K562 (cell line): ENCODE measurements around the gene CRAMP1. TPM values are rescaled to one million over a fixed set of nuclear protein-coding genes. Genes with fewer than 3 reads are reported as not detected.

ENCODE experiments used
- ETS2 ChIP-seq: IDR thresholded peaks from 2 replicates; pipeline ENCODE4 v1.6.1; 2016; ENCODE audit warnings: borderline replicate concordance, missing genetic modification characterization, mild to moderate bottlenecking, moderate library complexity, missing compliant biosample characterization; ENCODE audit not compliant: poor library complexity, severe bottlenecking
- HLTF ChIP-seq: fragments of 450-650 bp; IDR thresholded peaks from 2 replicates; pipeline ENCODE4 v1.6.1; 2016
- MTA1 ChIP-seq: fragments of 450-650 bp; IDR thresholded peaks from 2 replicates; pipeline ENCODE4 v1.6.1; 2017; ENCODE audit warnings: borderline replicate concordance
- NFRKB ChIP-seq: fragments of 450-650 bp; IDR thresholded peaks from 2 replicates; pipeline ENCODE4 v1.6.1; 2016; ENCODE audit warnings: low read depth
- PTBP1 ChIP-seq: fragments of 200-400 bp; formaldehyde crosslinking; IDR thresholded peaks from 2 replicates; pipeline ENCODE4 v1.6.1; 2017; ENCODE audit warnings: low read depth, low read length
- RBM22 ChIP-seq: fragments of 200-400 bp; formaldehyde crosslinking; IDR thresholded peaks from 2 replicates; pipeline ENCODE4 v1.6.1; 2018; ENCODE audit warnings: low read length, low read depth; ENCODE audit not compliant: poor library complexity, severe bottlenecking
- SRSF1 ChIP-seq: fragments of 200-400 bp; formaldehyde crosslinking; IDR thresholded peaks from 2 replicates; pipeline ENCODE4 v1.6.1; 2017; ENCODE audit warnings: mild to moderate bottlenecking, low read depth, low read length, moderate library complexity
- ZC3H8 ChIP-seq: fragments of 450-650 bp; IDR thresholded peaks from 2 replicates; pipeline ENCODE4 v1.6.1; 2017
- ZNF780A ChIP-seq: fragments of 250-450 bp; sonication (Bioruptor Pico); IDR thresholded peaks from 2 replicates; pipeline ENCODE4 v1.5.0; 2021; ENCODE audit warnings: mild to moderate bottlenecking
- polyA plus RNA-seq, 8 experiments: library from polyadenylated mRNA; depleted of rRNA in 4 of 8; stranded (reverse) in 5 of 8; unstranded in 3 of 8; fragments of >200 nt; fragmentation: Nextera tagmentation in 2 of 8; fragmentation: Illumina TruSeq in 1 of 8; extraction: Ambion mirVana in 2 of 8; extraction: Trizol in 1 of 8; gene quantifications; 2 replicates each; pipeline versions ENCODE4 v1.2.1 to v1.2.3, GENCODE V29; 2011 to 2014; ENCODE audit warnings: inconsistent platforms in 1 of 8, missing spikeins in 1 of 8
- total RNA-seq, 7 experiments: library from RNA; depleted of rRNA in 6 of 7; stranded (reverse); fragments of >200 nt in 6 of 7; fragmentation: Illumina TruSeq in 2 of 7; extraction: Trizol in 2 of 7; gene quantifications; 2 replicates each; pipeline versions ENCODE4 v1.2.1 to v1.2.3, GENCODE V29; 2011 to 2021; ENCODE audit warnings: low replicate concordance in 1 of 7
- TF ChIP-seq, protein P1 (sequence below), 2 experiments: fragments of 450-650 bp; IDR thresholded peaks; 2 replicates each; pipeline ENCODE4 v1.6.1; 2016; ENCODE audit warnings: mild to moderate bottlenecking in 2 of 2, borderline replicate concordance in 1 of 2, low read depth in 1 of 2, moderate library complexity in 1 of 2
- TF ChIP-seq, protein P2 (sequence below): sonication (generic); IDR thresholded peaks from 2 replicates; pipeline ENCODE4 v1.6.1; 2016
- TF ChIP-seq, protein P3 (sequence below): fragments of 450-650 bp; IDR thresholded peaks from 2 replicates; pipeline ENCODE4 v1.6.1; 2017; ENCODE audit warnings: antibody characterized with exemption, mild to moderate bottlenecking
- TF ChIP-seq, protein P4 (sequence below): fragments of 250-450 bp; sonication (Bioruptor Pico); IDR thresholded peaks from 2 replicates; pipeline ENCODE4 v1.8.0; 2022; ENCODE audit warnings: moderate library complexity, mild to moderate bottlenecking, inconsistent platforms

The CRAMP1 gene
- total and polyA plus RNA-seq, 9 of the 15 experiments (the other 6 are each of a cell fraction or from before 2014, with no cell fraction given), result 0.52 to 20.8 (median 7.5) TPM

DNA sequence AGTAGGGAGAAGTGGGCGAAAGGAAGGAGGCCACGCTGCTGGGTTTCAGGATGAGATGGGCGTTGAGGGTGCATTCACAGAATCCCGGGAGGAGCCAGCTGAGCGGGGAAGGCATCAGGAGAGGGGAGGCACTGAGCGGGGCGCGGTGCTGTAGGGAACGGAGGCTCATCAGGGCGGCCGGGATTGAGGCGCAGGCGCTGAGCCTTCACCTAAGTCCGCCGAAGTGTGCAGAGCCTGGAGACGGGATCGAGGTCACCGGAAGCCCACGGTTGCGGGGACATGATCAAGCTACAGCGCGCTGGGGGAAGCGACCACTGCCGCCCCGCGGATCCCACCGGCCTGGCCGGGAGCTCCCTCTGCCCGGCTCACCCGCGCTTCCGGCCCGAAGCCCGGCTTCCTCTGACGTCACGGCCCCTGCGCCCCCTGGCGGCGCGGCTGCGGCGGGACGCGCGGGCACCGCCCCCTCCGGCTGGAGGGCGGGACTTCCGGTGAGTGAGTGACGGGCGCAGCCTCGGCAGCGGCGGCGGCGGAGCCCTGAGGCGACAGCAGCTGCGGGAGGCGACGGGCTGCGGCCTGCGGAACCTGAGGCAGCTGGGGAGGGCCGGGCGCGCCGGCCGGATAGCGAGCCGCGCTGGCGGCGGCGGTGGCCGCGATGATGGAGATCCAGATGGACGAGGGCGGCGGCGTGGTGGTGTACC lies 93.7 kb downstream of the CRAMP1 start, which contains the start of gene MAPK8IP3 (continued):
- TF ChIP-seq, protein P1, sequence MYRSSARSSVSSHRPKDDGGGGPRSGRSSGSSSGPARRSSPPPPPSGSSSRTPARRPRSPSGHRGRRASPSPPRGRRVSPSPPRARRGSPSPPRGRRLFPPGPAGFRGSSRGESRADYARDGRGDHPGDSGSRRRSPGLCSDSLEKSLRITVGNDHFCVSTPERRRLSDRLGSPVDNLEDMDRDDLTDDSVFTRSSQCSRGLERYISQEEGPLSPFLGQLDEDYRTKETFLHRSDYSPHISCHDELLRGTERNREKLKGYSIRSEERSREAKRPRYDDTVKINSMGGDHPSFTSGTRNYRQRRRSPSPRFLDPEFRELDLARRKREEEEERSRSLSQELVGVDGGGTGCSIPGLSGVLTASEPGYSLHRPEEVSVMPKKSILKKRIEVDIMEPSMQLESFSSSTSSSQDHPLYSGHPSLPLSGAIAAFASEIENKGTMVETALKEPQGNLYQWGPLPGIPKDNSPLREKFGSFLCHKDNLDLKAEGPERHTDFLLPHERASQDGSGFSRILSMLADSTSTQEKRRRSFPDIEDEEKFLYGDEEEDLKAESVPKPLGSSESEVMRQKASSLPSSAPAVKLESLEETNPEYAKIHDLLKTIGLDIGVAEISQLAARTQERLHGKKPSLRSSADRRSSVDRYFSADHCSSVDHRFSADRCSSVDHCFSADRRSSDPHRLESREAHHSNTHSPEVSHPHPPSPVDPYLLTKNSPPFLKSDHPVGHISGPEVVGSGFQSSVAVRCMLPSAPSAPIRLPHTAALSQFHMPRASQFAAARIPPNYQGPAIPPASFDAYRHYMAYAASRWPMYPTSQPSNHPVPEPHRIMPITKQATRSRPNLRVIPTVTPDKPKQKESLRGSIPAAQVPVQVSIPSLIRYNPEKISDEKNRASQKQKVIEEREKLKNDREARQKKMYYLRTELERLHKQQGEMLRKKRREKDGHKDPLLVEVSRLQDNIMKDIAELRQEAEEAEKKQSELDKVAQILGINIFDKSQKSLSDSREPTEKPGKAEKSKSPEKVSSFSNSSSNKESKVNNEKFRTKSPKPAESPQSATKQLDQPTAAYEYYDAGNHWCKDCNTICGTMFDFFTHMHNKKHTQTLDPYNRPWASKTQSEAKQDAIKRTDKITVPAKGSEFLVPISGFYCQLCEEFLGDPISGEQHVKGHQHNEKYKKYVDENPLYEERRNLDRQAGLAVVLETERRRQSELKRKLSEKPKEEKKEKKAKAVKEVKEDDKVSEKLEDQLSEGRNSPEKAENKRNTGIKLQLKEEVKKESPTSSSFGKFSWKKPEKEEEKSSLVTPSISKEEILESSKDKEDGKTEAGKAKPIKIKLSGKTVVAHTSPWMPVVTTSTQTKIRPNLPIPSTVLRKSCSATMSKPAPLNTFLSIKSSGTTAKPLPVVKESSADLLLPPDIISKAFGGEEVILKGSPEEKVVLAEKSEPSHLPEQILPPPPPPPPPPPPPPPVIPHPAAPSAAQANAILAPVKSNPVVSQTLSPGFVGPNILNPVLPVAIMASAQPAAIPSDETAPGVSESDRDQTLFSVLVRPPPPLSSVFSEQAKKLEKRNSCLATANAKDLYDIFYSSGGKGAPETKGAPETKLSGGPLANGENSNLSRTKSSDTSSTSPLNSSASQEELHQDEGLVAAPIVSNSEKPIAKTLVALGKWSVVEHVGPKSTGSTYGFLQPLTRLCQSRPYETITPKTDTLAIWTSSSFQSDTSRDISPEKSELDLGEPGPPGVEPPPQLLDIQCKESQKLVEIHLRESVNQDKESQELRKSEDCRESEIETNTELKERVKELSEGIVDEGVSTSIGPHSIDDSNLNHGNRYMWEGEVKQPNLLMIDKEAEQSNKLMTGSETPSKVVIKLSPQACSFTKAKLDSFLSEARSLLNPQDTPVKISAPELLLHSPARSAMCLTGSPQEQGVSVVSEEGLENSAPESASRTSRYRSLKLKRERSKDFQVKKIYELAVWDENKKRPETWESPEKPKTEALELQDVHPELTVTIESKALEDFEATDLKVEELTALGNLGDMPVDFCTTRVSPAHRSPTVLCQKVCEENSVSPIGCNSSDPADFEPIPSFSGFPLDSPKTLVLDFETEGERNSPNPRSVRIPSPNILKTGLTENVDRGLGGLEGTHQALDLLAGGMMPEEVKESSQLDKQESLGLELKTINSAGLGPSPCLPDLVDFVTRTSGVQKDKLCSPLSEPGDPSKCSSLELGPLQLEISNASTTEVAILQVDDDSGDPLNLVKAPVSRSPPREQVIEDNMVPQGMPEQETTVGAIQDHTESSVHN (IDR thresholded peaks at IDR 0.05; ENCODE audit: borderline replicate concordance in 1 of 2, low read depth in 1 of 2), result no peak
- no peak for TF ChIP-seq SRSF1
- no peak for TF ChIP-seq ZNF780A
- TF ChIP-seq, protein P2, sequence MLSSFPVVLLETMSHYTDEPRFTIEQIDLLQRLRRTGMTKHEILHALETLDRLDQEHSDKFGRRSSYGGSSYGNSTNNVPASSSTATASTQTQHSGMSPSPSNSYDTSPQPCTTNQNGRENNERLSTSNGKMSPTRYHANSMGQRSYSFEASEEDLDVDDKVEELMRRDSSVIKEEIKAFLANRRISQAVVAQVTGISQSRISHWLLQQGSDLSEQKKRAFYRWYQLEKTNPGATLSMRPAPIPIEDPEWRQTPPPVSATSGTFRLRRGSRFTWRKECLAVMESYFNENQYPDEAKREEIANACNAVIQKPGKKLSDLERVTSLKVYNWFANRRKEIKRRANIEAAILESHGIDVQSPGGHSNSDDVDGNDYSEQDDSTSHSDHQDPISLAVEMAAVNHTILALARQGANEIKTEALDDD, result no peak
- TF ChIP-seq HLTF, result no peak
- no peak for TF ChIP-seq ZC3H8
- TF ChIP-seq PTBP1, result 0 out of 2 replicates have a peak, but pooled peaks have one; percentile 66
- TF ChIP-seq NFRKB, result no peak
- TF ChIP-seq, protein P3, sequence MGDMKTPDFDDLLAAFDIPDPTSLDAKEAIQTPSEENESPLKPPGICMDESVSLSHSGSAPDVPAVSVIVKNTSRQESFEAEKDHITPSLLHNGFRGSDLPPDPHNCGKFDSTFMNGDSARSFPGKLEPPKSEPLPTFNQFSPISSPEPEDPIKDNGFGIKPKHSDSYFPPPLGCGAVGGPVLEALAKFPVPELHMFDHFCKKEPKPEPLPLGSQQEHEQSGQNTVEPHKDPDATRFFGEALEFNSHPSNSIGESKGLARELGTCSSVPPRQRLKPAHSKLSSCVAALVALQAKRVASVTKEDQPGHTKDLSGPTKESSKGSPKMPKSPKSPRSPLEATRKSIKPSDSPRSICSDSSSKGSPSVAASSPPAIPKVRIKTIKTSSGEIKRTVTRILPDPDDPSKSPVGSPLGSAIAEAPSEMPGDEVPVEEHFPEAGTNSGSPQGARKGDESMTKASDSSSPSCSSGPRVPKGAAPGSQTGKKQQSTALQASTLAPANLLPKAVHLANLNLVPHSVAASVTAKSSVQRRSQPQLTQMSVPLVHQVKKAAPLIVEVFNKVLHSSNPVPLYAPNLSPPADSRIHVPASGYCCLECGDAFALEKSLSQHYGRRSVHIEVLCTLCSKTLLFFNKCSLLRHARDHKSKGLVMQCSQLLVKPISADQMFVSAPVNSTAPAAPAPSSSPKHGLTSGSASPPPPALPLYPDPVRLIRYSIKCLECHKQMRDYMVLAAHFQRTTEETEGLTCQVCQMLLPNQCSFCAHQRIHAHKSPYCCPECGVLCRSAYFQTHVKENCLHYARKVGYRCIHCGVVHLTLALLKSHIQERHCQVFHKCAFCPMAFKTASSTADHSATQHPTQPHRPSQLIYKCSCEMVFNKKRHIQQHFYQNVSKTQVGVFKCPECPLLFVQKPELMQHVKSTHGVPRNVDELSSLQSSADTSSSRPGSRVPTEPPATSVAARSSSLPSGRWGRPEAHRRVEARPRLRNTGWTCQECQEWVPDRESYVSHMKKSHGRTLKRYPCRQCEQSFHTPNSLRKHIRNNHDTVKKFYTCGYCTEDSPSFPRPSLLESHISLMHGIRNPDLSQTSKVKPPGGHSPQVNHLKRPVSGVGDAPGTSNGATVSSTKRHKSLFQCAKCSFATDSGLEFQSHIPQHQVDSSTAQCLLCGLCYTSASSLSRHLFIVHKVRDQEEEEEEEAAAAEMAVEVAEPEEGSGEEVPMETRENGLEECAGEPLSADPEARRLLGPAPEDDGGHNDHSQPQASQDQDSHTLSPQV, result peak; percentile 77; the same call in 1 of the 2 replicates
- no peak for TF ChIP-seq MTA1
- peak; percentile 76 for TF ChIP-seq RBM22
- TF ChIP-seq, protein P4, sequence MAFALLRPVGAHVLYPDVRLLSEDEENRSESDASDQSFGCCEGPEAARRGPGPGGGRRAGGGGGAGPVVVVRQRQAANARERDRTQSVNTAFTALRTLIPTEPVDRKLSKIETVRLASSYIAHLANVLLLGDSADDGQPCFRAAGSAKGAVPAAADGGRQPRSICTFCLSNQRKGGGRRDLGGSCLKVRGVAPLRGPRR (CRISPR knock-in tag), result no peak
- TF ChIP-seq ETS2 (tag), result peak; percentile 66
